ENCODE measurements around the gene CEP162. TPM values are rescaled to one million over a fixed set of nuclear protein-coding genes. Genes with fewer than 3 reads are reported as not detected.

The CEP162 gene
- total and polyA plus RNA-seq, 2 donors (not counting 1 experiment from before 2014, with no cell fraction given): 1.8 to 13.4 TPM

DNA sequence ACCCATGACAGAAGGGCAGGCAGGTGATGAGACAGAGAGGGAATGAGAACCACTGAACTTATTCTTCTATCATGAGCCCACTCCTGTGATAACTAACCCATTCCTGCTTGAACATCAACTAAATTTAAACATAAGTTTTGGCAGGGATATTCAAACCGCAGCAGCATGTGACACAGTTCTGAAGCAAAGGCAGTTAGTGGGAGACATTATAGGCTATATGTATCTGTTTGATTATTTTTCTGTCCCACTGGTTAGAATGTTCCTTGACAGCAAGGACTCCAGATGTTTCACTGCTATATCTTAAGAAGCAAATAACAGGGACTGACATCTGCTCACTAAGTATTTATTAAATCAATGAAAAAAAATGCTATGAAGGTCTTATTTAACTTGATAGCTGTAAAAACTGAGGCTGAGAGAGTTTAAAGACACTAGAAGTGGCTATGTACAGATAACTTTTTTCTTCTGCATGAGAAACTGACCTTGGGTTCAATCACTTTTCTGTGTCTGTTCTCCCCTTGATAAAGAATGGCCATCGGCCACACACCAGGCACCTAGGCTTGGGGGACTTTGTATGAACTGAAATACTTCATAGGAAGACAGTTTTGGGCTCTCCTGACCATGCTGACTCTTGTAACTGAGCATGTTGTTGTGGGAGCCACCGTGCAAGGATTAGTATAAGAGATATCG, 90.9 kb downstream of the CEP162 start:
- intact Hi-C loops (cut with micrococcal nuclease): no loop called here
- no peaks in the 10 kb centered on the region for H3K4me1 ChIP-seq (ENCODE audit: control insufficient read depth in 2 of 2, insufficient read depth in 2 of 2, low read length in 2 of 2)

More for the DNA sequence above, 90.9 kb downstream of the CEP162 start:
- Mint-ChIP-seq H3K27ac (no peak overlapping the region), H3K9me3 (ENCODE audit: insufficient read depth) (no peaks in the 10 kb centered on the region), H3K27me3 (no peaks in the 10 kb centered on the region), H3K4me1 (no peaks in the 10 kb centered on the region), H3K4me3 (no peak overlapping the region)
- 100% methylated on average over 2 of the region's 4 CpGs for WGBS (ENCODE audit: insufficient coverage)
- Histone ChIP-seq H3K27ac (ENCODE audit: low read length in 2 of 2) (no peak overlapping the region), H3K9me3 (ENCODE audit: control extremely low read depth in 1 of 3, control insufficient read depth in 2 of 3, insufficient read depth in 1 of 3, low read length in 2 of 3) (peaks cover 0 to 14% (median 0%) of the 10 kb centered on the region in 3 donors), H3K27me3 (replicated peaks in 1 of 4; ENCODE audit: control extremely low read depth in 1 of 4, control insufficient read depth in 3 of 4, insufficient read depth in 4 of 4, low read length in 3 of 4) (no peaks in the 10 kb centered on the region), H3K9ac (ENCODE audit: low read length) (no peak overlapping the region), H3K4me2 (replicated peaks; ENCODE audit: low read depth, low read length, poor library complexity, severe bottlenecking) (no peak overlapping the region), H3K79me2 (ENCODE audit: control insufficient read depth, insufficient read depth, low read length) (no peaks in the 10 kb centered on the region), H4K20me1 (ENCODE audit: control insufficient read depth, insufficient read depth, low read length, poor library complexity, severe bottlenecking) (no peaks in the 10 kb centered on the region), H2AFZ (ENCODE audit: insufficient read depth, low read depth, low read length, poor library complexity, severe bottlenecking) (no peak overlapping the region), H3K36me3 (replicated peaks in 1 of 2; ENCODE audit: control extremely low read depth in 1 of 2, control insufficient read depth in 1 of 2, extremely low read depth in 1 of 2, insufficient read depth in 2 of 2, low read length in 1 of 2) (peaks cover 8 to 13% of the 10 kb centered on the region in 2 experiments), H3K4me3 (ENCODE audit: control extremely low read depth in 1 of 5, extremely low read depth in 1 of 5, insufficient read depth in 1 of 5, low read depth in 2 of 5, low read length in 4 of 5) (no peak overlapping the region)
- ATAC-seq (ENCODE audit: low read depth) (no peak), DNase-seq (no peak)
- ChIA-PET POLR2A (no interaction called here), CTCF (no interaction called here)
- TF ChIP-seq CTCF (IDR thresholded peaks at IDR 0.05) (no peak), EZH2 (IDR thresholded peaks at IDR 0.05; ENCODE audit: borderline replicate concordance, insufficient read depth, low read depth, low read length, poor library complexity, severe bottlenecking) (no peak)
